Sigmoid colon (tissue), 4 donors: ENCODE measurements around the gene FCN2.

Experiments
- CTCF ChIP-seq, 4 experiments: fragments of 450-650 bp in 3 of 4; fragments of 200-600 bp in 1 of 4; IDR thresholded peaks; one replicate each; pipeline ENCODE4 v1.5.1; 2016 to 2019; ENCODE audit warnings: antibody characterized with exemption in 4 of 4, mild to moderate bottlenecking in 3 of 4, moderate library complexity in 2 of 4
- POLR2A ChIP-seq, 2 donors: fragments of 450-650 bp; IDR thresholded peaks; one replicate each; pipeline ENCODE4 v1.6.1; 2016; ENCODE audit warnings: antibody characterized with exemption in 2 of 2, mild to moderate bottlenecking in 2 of 2, moderate library complexity in 2 of 2
- POLR2AphosphoS5 ChIP-seq, 4 donors: sonication (generic); formaldehyde crosslinking; IDR thresholded peaks; one replicate each; pipeline ENCODE4 v1.6.1; 2017; ENCODE audit warnings: antibody characterized with exemption in 4 of 4

DNA sequence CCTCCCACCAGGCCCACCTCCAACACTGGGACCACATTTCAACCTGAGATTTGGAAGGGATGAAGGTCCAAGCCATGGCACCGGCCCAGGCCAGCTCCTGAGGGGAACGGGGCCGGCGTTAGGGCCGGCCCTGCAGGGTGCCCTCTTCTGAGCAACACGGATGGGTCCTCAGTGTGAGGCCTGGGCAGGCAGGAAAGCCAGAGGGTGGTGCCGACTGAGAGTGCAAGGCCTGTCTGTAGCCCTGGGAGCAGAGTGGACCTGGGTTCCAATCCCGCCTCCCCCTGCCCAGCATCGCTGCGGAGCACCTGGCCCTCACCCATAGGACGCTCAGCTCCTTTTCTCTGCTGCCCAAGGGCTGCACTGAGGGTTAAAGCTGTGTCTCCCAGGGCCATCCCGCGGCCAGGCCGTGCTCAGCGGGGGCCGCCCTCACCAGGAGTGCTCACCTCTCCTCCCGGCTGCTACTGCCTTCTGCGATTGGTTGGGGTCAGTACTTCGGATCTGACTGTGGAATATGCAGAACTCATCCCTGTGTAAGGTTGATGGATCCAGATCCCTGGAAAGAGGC is 44.1 kb upstream of the FCN2 start:
- no peak for TF ChIP-seq CTCF (IDR thresholded peaks at IDR 0.05)
- TF ChIP-seq POLR2AphosphoS5 (IDR thresholded peaks at IDR 0.05), result no peak
- TF ChIP-seq POLR2A (IDR thresholded peaks at IDR 0.05), result no peak
